Bone marrow (tissue), 2 donors: ENCODE measurements around the gene PRR5L.

Experiments
- DNase-seq, 2 donors: peaks; one replicate each; lab custom pipeline; 2025; lab: John Stamatoyannopoulos, UW

PRR5L gene

DNA sequence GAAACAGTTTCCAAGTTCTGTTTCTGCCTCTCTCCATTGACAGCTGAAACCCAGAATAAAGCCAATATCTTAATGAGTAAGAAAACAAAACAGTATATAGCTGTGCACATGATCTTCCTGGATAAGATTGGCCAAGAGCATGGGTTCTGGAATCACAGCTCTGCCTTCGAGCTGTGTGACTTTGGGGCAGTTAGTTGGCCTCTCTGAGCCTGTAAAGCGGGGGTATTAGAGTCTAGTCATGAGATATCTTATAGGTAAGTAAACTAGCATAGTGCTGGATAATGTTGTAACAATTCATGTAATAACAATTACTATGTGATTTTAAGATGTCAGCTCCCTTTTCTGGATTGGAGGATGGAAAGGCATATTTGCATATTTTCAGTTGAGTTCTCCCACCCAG lies 140.5 kb downstream of the PRR5L start:
- no peak for DNase-seq

DNA sequence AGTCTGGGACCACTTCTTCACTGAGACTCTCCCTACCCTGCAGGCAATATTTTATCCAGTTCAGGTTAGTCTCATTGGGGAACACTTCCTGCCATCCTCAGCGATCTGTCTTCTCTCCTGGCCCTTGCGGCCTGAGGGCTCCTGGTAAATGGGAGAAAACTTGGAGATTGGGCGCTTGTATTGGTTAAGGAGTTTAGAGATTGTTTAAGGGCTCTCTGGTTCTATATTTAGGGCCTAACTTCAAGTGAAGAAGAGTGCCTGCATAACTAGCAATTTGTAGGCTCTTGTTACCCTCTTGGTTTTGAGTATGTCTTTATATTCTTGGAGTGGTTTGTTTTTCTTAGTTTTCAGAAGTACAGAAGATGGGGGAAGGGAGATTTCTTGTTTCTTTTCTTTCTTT lies 141.3 kb downstream of the PRR5L start:
- DNase-seq = no peak

DNA sequence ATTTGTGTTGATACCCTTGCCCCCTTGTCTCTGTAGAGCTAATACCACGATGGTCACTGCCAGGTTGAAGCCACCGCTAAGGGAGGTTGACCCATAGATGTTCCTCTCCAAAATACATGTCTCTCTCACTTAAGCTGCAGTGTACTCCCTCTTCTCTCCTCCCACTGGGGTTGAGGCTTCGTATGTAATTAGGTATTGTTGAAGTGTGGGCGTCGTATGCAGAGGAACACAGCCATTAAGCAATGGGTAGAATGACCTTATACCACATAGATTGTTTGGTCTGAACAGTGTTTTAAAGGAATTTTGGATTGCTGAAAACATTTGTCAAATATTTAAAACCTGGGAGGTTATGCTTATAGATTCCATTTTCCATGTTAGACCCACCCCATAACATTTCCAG lies 142.0 kb downstream of the PRR5L start:
- DNase-seq = no peak

DNA sequence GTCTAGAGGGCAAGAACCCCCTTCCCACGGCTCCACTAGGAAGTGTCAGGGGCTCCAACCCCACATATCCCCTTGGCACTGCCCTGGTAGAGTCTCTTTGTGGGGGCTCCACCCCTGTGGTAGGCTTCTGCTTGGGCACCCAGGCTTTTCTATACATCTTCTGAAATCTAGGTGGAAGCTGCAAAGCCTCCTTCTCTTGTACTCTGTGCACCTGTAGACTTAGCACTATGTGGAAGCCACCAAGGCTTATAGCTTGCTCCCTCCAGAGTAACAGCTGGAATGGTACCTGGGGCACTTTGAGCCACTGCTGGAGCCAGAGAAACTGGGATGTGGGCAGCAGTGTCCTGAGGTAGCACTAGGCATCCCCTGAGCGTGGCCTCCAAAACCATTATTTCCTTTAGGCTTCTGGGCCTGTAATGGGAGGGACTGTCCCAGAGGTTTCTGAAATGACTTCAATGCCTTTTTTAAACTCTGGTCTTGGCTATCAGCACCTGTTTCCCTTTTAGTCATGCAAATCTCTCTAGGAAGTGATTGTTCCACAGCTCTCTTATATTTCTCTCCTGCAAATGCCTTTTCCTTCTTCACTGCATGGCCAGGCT lies 145.6 kb downstream of the PRR5L start:
- DNase-seq = no peak

DNA sequence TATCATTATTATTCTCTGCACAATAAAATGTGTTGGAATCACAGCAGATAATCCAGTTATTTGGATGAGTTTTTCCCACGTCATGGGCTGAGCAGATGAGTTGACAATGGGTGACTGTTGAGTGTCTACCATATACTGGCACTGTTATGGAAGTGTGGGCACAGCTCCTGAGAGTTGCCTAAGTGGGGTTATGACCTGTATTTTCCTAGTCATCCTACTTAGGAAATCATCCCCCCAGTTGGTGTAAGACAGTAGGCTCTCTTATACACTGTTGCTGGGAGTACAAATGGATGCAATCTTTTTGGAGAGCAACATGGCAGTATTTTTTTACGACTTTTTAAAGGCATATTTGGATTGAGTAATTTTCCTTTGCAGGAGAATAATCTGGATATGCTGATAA lies 147.6 kb downstream of the PRR5L start:
- no peak for DNase-seq

GRCh38 chr11:36446135-36446534 lies 150.0 kb downstream of the PRR5L start:
- DNase-seq = no peak

DNA sequence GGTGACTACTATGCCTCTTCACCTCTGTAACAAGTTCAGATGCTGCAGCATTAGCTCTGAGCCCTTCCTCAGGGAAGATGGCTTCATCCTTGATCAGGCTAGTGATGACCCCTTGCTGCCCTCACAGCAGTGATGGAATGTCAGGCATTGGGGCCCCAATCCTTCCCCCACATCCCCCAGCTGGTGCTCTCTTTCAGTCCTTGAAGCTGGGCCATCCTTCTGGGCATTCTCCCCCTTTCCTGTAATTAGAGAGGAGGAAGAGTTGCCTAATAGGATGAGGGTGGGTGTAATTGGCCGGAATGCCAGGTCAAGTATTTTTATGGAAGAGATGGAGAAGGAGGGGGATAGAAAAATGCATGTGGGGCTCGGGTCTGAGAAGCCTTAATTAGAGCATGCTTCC lies 151.4 kb downstream of the PRR5L start:
- no peak for DNase-seq

DNA sequence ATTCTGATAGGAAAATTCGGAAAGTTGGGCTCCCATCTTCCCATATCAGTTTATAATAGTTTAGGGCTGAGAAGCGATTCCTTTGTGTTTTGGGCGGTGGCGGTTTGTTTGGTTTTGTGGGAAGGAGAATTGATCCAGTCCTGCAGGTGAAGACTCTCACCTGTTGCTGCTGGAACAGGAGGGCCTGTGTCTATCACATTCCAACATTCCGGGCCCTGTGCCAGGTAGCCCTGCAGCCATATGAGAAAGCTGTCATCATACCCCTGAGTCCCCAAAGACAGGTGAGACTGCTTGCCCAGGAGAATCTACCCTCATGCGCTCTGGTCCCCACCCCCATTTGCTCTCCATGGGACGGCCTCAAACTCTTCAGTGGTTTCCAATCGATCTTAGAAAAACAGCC lies 151.9 kb downstream of the PRR5L start:
- no peak for DNase-seq

GRCh38 chr11:36449561-36450096 lies 153.5 kb downstream of the PRR5L start:
- no peak for DNase-seq

DNA sequence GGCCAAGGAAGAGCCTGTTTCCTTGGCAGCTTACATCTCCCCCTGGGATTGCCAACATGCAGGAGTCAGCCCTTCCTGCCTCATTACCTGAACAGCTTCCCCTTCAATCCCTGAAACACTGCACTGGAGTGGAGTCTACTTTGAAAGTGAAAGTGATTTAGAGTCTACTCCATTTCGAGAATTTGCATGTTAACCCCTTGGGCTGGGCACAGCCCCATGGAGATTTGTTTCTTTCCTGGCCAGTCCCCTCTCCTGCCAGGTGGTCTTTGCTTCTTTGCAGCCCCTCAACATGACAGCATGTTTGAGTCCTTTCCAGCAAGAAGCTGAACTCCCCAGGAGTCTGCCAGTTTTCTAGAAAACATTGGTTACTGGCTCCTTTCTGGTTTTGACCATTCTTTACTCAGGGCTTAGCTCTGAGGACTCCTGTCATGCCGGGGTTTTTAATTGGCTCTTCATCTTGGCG lies 154.1 kb downstream of the PRR5L start:
- peak in 1 of 2 donors; percentile 20 for DNase-seq

GRCh38 chr11:36451045-36451444 lies 155.0 kb downstream of the PRR5L start:
- no peak for DNase-seq

- no peak for DNase-seq
Measured at GRCh38 chr11:36451681-36452080, 155.6 kb downstream of the PRR5L start.

GRCh38 chr11:36452236-36452940 lies 156.3 kb downstream of the PRR5L start:
- DNase-seq = peak in 1 of 2 donors; percentile 19

- no peak for DNase-seq
Measured at GRCh38 chr11:36452961-36453360, 156.9 kb downstream of the PRR5L start.

DNA sequence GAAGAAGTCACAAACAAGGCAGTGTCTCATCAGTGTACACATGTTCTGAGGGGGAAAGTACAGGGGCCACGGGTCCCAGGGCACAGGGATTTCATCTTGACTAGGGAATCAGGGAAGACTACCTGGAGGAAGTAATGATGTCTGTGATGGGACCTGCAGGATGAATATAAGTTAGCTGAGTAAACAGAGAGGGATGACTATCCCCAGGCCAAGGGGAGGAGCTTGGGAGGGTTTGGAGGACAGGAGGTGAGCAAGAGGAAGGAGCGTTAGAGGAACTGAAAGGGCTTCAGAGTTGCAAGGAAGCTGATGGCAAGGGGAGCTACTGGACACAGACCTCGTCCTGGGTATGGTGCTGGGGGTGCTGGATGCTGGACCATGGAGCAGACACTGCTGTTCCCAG lies 157.6 kb downstream of the PRR5L start:
- DNase-seq = peak in 1 of 2 donors; percentile 9

DNA sequence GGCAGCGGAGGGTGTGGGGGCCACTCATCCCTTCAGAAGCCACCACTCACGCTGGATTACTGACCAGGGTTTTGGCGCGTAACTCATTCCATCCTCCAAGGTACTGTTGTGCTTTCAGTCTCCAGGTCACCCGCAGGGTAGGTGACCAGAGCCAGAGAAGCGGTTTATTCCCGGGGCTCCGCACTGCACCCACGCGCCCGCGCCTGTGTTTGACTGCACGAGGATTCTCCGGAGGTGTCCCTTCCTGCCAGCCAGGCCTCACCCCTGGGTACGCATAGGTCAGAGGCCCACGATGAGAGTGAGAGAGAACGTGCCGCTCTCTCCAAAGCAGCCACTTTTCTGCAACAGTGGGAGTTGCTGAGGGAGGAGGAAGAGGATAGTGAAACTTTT lies 158.5 kb downstream of the PRR5L start:
- DNase-seq = no peak

- no peak for DNase-seq
Measured at GRCh38 chr11:36454941-36455631, 159.0 kb downstream of the PRR5L start.

DNA sequence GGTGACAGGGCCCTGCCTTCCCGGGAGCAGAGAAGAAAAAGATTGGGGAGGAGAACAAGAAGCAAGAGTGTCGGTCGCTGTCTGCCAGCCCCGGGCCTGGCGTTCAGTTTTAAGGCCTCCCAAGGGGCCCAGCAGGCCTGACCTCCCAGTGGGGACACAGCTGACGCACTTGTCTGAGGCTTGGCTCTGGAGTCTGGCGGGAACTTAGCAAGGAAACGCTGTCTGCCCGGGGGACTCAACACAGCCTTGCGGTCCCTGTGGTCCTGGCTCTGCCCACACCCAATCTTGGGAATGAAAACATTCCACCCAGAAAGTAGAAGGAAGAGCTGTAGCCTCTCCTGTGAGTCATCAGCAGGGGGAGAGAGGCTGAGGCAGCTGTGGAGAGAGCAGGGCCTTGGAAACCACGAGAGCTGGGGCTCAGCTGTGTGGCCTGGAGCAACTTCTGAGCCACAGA lies 159.6 kb downstream of the PRR5L start:
- DNase-seq = no peak

- DNase-seq = no peak
Measured at GRCh38 chr11:36456156-36456555, 160.1 kb downstream of the PRR5L start.

DNA sequence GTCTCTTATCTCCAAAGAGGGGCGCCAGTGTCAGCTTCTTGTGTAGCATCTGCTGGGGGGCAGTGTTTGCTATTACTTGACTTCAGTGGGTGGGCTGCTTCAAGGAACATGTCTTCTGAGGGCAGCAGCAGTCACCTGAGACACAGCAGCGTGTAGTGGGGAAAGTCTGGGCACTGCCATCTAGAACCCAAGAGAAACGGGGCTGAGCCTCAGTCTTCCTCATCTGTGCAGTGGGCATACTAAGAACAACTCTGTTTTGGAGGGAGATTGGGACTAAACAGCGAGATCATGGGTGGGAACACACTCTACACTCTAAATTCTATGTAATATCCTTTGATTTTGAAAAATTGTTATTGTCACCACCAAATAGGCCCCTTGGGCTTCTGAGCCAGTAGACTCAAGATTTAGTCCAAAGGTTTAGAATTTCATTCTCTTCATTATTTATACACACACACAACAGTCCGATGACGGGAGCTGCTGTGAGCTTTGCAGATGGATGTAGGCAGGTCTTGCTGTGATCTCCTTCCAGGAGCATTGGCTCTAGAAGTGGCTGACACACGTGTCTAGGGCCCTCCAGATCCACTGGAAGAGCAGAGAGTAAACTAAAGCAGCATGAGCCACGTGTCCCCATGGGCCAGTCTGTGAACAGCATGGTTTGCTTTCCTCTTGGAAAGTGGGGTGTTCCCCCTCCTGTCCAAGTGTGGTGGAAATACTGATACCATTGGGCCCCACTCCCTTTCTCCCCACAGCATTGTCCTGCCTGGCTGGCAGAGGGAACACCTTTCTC lies 162.2 kb downstream of the PRR5L start:
- no peak for DNase-seq

- DNase-seq = no peak
Measured at GRCh38 chr11:36459046-36459445, 163.0 kb downstream of the PRR5L start.

DNA sequence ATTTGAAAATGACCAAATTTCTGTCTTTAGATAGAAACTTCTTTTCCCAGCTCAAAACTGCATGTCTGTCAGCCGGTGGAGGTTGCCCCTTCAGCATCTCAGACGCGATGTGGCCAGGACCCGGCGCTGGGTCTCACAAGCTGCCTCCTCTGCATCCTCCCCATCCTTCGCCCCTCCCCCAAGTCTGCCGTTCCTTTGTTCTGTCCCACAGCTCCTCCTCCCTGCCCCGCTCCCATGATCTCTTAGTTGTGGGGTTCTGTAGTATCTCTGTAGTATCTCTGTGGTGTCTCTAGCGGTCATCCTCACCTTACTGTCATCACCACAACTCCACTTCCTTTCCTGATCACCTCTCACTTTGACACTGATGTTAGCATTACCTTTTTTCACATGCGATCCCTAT lies 164.1 kb downstream of the PRR5L start:
- no peak for DNase-seq
